Prostate gland (tissue), 2 donors: ENCODE measurements around the gene FASTK.

ENCODE experiments used
- CTCF ChIP-seq, 4 experiments: fragments of 200-600 bp in 2 of 4; fragments of 450-650 bp in 2 of 4; sonication (generic) in 2 of 4; IDR thresholded peaks; 1 replicate in 3 of 4; 2 replicates in 1 of 4; pipeline ENCODE4 v1.5.1; 2016 to 2019; ENCODE audit warnings: antibody characterized with exemption in 4 of 4, mild to moderate bottlenecking in 2 of 4, moderate library complexity in 2 of 4
- POLR2A ChIP-seq: fragments of 450-650 bp; IDR thresholded peaks from one replicate; pipeline ENCODE4 v1.6.1; 2016; ENCODE audit warnings: antibody characterized with exemption, mild to moderate bottlenecking
- POLR2AphosphoS5 ChIP-seq: sonication (generic); formaldehyde crosslinking; IDR thresholded peaks from one replicate; pipeline ENCODE4 v1.6.1; 2017; ENCODE audit warnings: antibody characterized with exemption

GRCh38 chr7:151053096-151053495 is 27.5 kb downstream of the FASTK start:
- TF ChIP-seq CTCF (IDR thresholded peaks at IDR 0.05), result no peak
- TF ChIP-seq POLR2AphosphoS5, result no peak
- no peak for TF ChIP-seq POLR2A
